H9 (cell line): ENCODE results near the gene MAP3K19. TPM values are rescaled to one million over a fixed set of nuclear protein-coding genes. Genes with fewer than 3 reads are reported as not detected.
A peak's percentile ranks its signal among the peaks of the same experiment; 100 is the strongest.

Experiments
- DNase-seq: peaks from one replicate; pipeline ENCODE4 v3.0.0-alpha.2; 2017
- H2AFZ ChIP-seq: one replicate; pipeline ENCODE4 v1.6.1; 2013; ENCODE audit warnings: mild to moderate bottlenecking, low read length, control low read depth, moderate library complexity
- H2AK5ac ChIP-seq: 2 replicates; pipeline ENCODE4 v1.6.1; 2013; ENCODE audit warnings: low read length, control low read depth, mixed read lengths; ENCODE audit not compliant: insufficient read length
- H2BK120ac ChIP-seq: one replicate; pipeline ENCODE4 v1.6.1; 2013; ENCODE audit warnings: low read depth, mild to moderate bottlenecking, low read length, control low read depth, inconsistent platforms; ENCODE audit not compliant: poor library complexity, severe bottlenecking
- H2BK12ac ChIP-seq: 2 replicates; pipeline ENCODE4 v1.6.1; 2013; ENCODE audit warnings: low read length, control low read depth, mixed read lengths, low read depth; ENCODE audit not compliant: insufficient read length
- H2BK15ac ChIP-seq: 2 replicates; pipeline ENCODE4 v1.6.1; 2013; ENCODE audit warnings: low read depth, low read length, control low read depth
- H2BK20ac ChIP-seq: one replicate; pipeline ENCODE4 v1.6.1; 2013; ENCODE audit warnings: low read depth, mild to moderate bottlenecking, low read length, control low read depth, inconsistent platforms; ENCODE audit not compliant: poor library complexity, severe bottlenecking
- H2BK5ac ChIP-seq: 2 replicates; pipeline ENCODE4 v1.6.1; 2013; ENCODE audit warnings: low read length, control low read depth, mixed read lengths; ENCODE audit not compliant: insufficient read length
- H3K14ac ChIP-seq: 2 replicates; pipeline ENCODE4 v1.6.1; 2013; ENCODE audit warnings: low read length, control low read depth; ENCODE audit not compliant: insufficient read depth
- H3K18ac ChIP-seq: 2 replicates; pipeline ENCODE4 v1.6.1; 2013; ENCODE audit warnings: low read depth, mild to moderate bottlenecking, mixed read lengths, low read length, control low read depth; ENCODE audit not compliant: insufficient read length
- H3K23ac ChIP-seq: 2 replicates; pipeline ENCODE4 v1.6.1; 2013; ENCODE audit warnings: low read length, control low read depth, mixed read lengths, low read depth; ENCODE audit not compliant: insufficient read length
- H3K23me2 ChIP-seq: 2 replicates; pipeline ENCODE4 v1.6.1; 2013; ENCODE audit warnings: low read depth, mild to moderate bottlenecking, mixed read lengths, low read length, control low read depth; ENCODE audit not compliant: insufficient read length, poor library complexity, severe bottlenecking
- H3K27ac ChIP-seq: 2 replicates; pipeline ENCODE4 v1.5.1; 2013; ENCODE audit warnings: low read length, control low read depth, mixed read lengths, low read depth; ENCODE audit not compliant: insufficient read length
- H3K27me3 ChIP-seq: 2 replicates; pipeline ENCODE4 v1.6.1; 2013; ENCODE audit warnings: low read length, control low read depth, inconsistent platforms; ENCODE audit not compliant: insufficient read depth
- H3K4ac ChIP-seq: 2 replicates; pipeline ENCODE4 v1.6.1; 2013; ENCODE audit warnings: low read depth, mild to moderate bottlenecking, control low read depth, inconsistent platforms, low read length, moderate library complexity
- H3K4me1 ChIP-seq: 2 replicates; pipeline ENCODE4 v1.6.1; 2013; ENCODE audit warnings: low read length, control low read depth, inconsistent platforms; ENCODE audit not compliant: insufficient read depth
- H3K4me2 ChIP-seq: 2 replicates; pipeline ENCODE4 v1.6.1; 2013; ENCODE audit warnings: low read length, control low read depth, mixed read lengths; ENCODE audit not compliant: insufficient read length, insufficient read depth
- H3K56ac ChIP-seq: 2 replicates; pipeline ENCODE4 v1.6.1; 2013; ENCODE audit warnings: low read depth, mild to moderate bottlenecking, mixed read lengths, low read length, control low read depth; ENCODE audit not compliant: insufficient read length
- H3K79me1 ChIP-seq: 2 replicates; pipeline ENCODE4 v1.6.1; 2013; ENCODE audit warnings: low read depth, mild to moderate bottlenecking, moderate library complexity, low read length, control low read depth, inconsistent platforms; ENCODE audit not compliant: insufficient read depth, poor library complexity, severe bottlenecking
- H3K79me2 ChIP-seq: 2 replicates; pipeline ENCODE4 v1.6.1; 2013; ENCODE audit warnings: low read length, control low read depth, inconsistent platforms; ENCODE audit not compliant: insufficient read depth
- H3K9ac ChIP-seq: 2 replicates; pipeline ENCODE4 v1.6.1; 2013; ENCODE audit warnings: low read length, control low read depth, mixed read lengths; ENCODE audit not compliant: insufficient read length; ENCODE audit errors: extremely low read depth
- H3K9me3 ChIP-seq: one replicate; pipeline ENCODE4 v1.6.1; 2013; ENCODE audit warnings: low read depth, low read length, inconsistent platforms; ENCODE audit not compliant: control insufficient read depth
- H3T11ph ChIP-seq: one replicate; pipeline ENCODE4 v1.6.1; 2013; ENCODE audit warnings: mild to moderate bottlenecking, low read length, control low read depth, inconsistent platforms
- H4K20me1 ChIP-seq: one replicate; pipeline ENCODE4 v1.6.1; 2013; ENCODE audit not compliant: control insufficient read depth, insufficient read length, insufficient read depth
- H4K5ac ChIP-seq: 2 replicates; pipeline ENCODE4 v1.6.1; 2013; ENCODE audit warnings: low read depth, mild to moderate bottlenecking, mixed read lengths, low read length, control low read depth; ENCODE audit not compliant: insufficient read length
- H4K8ac ChIP-seq: replicated peaks from 2 replicates; pipeline ENCODE4 v1.6.1; 2013; ENCODE audit warnings: low read length, control low read depth, mixed read lengths, low read depth; ENCODE audit not compliant: insufficient read length
- H4K91ac ChIP-seq: 2 replicates; pipeline ENCODE4 v1.6.1; 2013; ENCODE audit warnings: low read depth, mild to moderate bottlenecking, moderate library complexity, mixed read lengths, low read length, control low read depth; ENCODE audit not compliant: insufficient read length
- H3K27ac Mint-ChIP-seq, 3 experiments: 2 replicates in 2 of 3; 3 replicates in 1 of 3; pipeline ENCODE4 v1.8.0; 2020 to 2021; ENCODE audit warnings: mixed read lengths in 3 of 3, mild to moderate bottlenecking in 1 of 3, moderate library complexity in 1 of 3
- H3K27me3 Mint-ChIP-seq: 2 replicates; pipeline ENCODE4 v1.8.0; 2021; ENCODE audit warnings: low read depth, mild to moderate bottlenecking, moderate library complexity, mixed read lengths
- H3K36me3 Mint-ChIP-seq, 3 experiments: 2 replicates in 2 of 3; 3 replicates in 1 of 3; pipeline ENCODE4 v1.8.0; 2020 to 2021; ENCODE audit warnings: low read depth in 3 of 3, mixed read lengths in 3 of 3; ENCODE audit not compliant: insufficient read depth in 1 of 3
- H3K4me1 Mint-ChIP-seq, 2 experiments: 2 replicates each; pipeline ENCODE4 v1.8.0; 2020; ENCODE audit warnings: mixed read lengths in 2 of 2
- H3K4me3 Mint-ChIP-seq, 2 experiments: 2 replicates in 1 of 2; 3 replicates in 1 of 2; pipeline ENCODE4 v1.8.0; 2020 to 2021; ENCODE audit warnings: mild to moderate bottlenecking in 2 of 2, mixed read lengths in 2 of 2, moderate library complexity in 1 of 2
- H3K9me3 Mint-ChIP-seq, 2 experiments: 2 replicates in 1 of 2; 3 replicates in 1 of 2; pipeline ENCODE4 v1.8.0; 2020; ENCODE audit warnings: mild to moderate bottlenecking in 2 of 2, mixed read lengths in 2 of 2, moderate library complexity in 1 of 2
- CTCF ChIP-seq: fragments of 200-600 bp; sonication (generic); conservative IDR thresholded peaks from 3 replicates; pipeline ENCODE4 v1.8.0; 2021; ENCODE audit warnings: antibody characterized with exemption, mild to moderate bottlenecking
- WGBS: extraction: QIAGEN DNeasy Blood & Tissue Kit; methylation state at CpG from one replicate; pipeline ENCODE4 v1.1.7; 2013; ENCODE audit warnings: missing lambda C conversion rate, low lambda C conversion rate, mixed read lengths; ENCODE audit not compliant: insufficient read length; ENCODE audit errors: extremely low coverage; 5-methylcytosine and 5-hydroxymethylcytosine counted together
- total RNA-seq: library from RNA; stranded (reverse); gene quantifications from 2 replicates; pipeline ENCODE4 v1.2.1, GENCODE V29; 2021

Gene MAP3K19
- total RNA-seq, 1 experiment from 2014 or later = not detected

GRCh38 chr2:135052997-135053474 lies 5.8 kb upstream of the MAP3K19 start:
- no peak overlapping the region for H3K23ac ChIP-seq
- H4K20me1 ChIP-seq = no peaks in the 10 kb centered on the region
- no peaks in the 10 kb centered on the region for H3K27me3 ChIP-seq
- no peak overlapping the region for H3K14ac ChIP-seq
- H4K5ac ChIP-seq = no peak overlapping the region
- H2AK5ac ChIP-seq = no peak overlapping the region
- H2BK20ac ChIP-seq = no peak overlapping the region
- H2BK12ac ChIP-seq = no peak overlapping the region
- peaks cover 4 to 13% (median 6%) of the 10 kb centered on the region in 3 experiments; a peak in 4 of 7 replicates for H3K36me3 Mint-ChIP-seq
- no CpG with 5 or more reads among the region's 15 CpGs for whole genome bisulfite sequencing
- peak overlapping the region; percentile 99 to 100 for H3K4me3 Mint-ChIP-seq
- H3K79me1 ChIP-seq = peaks cover 9% of the 10 kb centered on the region
- no peak overlapping the region for H3K27ac ChIP-seq
- H3K27ac Mint-ChIP-seq = no peak overlapping the region; a peak in 2 of 7 replicates
- H2AFZ ChIP-seq = no peak overlapping the region
- H3K9ac ChIP-seq = peak overlapping the region; percentile 22
- TF ChIP-seq CTCF = no peak
- peaks cover 6% of the 10 kb centered on the region; the same call in 1 of the 2 replicates for H3K79me2 ChIP-seq
- no peaks in the 10 kb centered on the region for H3K27me3 Mint-ChIP-seq
- H3T11ph ChIP-seq = no peak overlapping the region
- no peak overlapping the region for H2BK5ac ChIP-seq
- no peaks in the 10 kb centered on the region for H3K9me3 ChIP-seq
- peaks cover 4% of the 10 kb centered on the region for H3K23me2 ChIP-seq
- H3K4ac ChIP-seq = no peak overlapping the region
- no peak overlapping the region for H3K56ac ChIP-seq
- no peak overlapping the region for H2BK15ac ChIP-seq
- H2BK120ac ChIP-seq = no peak overlapping the region
- H3K4me1 ChIP-seq = no peaks in the 10 kb centered on the region
- DNase-seq = no peak
- no peak overlapping the region for H3K18ac ChIP-seq
- H4K8ac ChIP-seq = no peak overlapping the region
- H3K9me3 Mint-ChIP-seq = no peaks in the 10 kb centered on the region
- H3K4me1 Mint-ChIP-seq = peaks cover 15% of the 10 kb centered on the region in 2 experiments
- H3K4me2 ChIP-seq = peak overlapping the region; percentile 96
- no peak overlapping the region for H4K91ac ChIP-seq
